ENCODE measurements around the gene GDA. TPM values are rescaled to one million over a fixed set of nuclear protein-coding genes. Genes with fewer than 3 reads are reported as not detected.

The GDA gene
- total RNA-seq, 1 donor from 2014 or later, result 0.22 TPM

DNA sequence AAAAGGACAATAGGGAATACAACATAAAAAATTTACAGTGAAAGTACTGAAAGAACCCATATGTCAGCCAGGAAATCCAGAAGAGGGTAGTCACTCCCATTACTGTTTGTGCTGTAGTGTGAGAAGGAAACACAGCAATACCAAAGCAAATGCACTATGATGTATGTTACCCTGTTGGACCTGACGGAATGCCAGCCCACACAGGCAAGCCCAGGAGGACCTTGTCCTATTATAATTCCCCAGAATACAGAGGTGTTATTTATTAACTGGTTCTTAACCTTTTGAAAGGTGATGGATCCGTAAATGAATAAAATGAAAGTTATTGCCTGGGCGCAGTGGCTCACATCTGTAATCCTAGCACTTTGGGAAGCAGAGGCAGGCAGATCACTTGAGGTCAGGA lies 79.0 kb downstream of the GDA start:
- TF ChIP-seq, protein P1, sequence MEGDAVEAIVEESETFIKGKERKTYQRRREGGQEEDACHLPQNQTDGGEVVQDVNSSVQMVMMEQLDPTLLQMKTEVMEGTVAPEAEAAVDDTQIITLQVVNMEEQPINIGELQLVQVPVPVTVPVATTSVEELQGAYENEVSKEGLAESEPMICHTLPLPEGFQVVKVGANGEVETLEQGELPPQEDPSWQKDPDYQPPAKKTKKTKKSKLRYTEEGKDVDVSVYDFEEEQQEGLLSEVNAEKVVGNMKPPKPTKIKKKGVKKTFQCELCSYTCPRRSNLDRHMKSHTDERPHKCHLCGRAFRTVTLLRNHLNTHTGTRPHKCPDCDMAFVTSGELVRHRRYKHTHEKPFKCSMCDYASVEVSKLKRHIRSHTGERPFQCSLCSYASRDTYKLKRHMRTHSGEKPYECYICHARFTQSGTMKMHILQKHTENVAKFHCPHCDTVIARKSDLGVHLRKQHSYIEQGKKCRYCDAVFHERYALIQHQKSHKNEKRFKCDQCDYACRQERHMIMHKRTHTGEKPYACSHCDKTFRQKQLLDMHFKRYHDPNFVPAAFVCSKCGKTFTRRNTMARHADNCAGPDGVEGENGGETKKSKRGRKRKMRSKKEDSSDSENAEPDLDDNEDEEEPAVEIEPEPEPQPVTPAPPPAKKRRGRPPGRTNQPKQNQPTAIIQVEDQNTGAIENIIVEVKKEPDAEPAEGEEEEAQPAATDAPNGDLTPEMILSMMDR (IDR thresholded peaks at IDR 0.05), result no peak
- Mint-ChIP-seq H3K36me3 (ENCODE audit: low read depth) (no peaks in the 10 kb centered on the region), H3K4me3 (ENCODE audit: unreplicated experiment) (no peak overlapping the region), H3K27ac (ENCODE audit: unreplicated experiment) (no peak overlapping the region), H3K27me3 (ENCODE audit: low read depth) (peaks cover 6% of the 10 kb centered on the region), H3K9me3 (ENCODE audit: low read depth) (no peaks in the 10 kb centered on the region), H3K4me1 (ENCODE audit: low read depth) (no peaks in the 10 kb centered on the region)
- no peak for DNase-seq (ENCODE audit: low spot score)

DNA sequence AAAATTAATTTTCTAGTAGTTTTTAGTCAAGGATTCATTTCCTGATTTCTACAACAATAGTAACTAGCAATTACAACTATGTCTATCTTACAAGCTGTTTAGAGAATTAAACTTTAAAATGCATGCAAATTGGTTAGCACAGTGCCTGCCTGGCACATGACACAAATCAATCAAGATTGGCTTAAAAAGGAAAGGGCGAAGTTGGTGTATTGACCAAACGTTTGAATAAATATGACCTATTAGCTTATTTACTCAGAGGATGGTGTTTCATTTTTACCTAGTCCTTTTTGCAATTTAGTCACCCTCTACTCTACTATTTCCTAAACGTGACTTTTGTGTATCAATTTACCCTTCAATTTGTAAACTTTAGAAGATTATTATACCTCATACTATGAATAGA lies 83.5 kb downstream of the GDA start:
- Mint-ChIP-seq H3K4me3 (ENCODE audit: unreplicated experiment) (no peak overlapping the region), H3K4me1 (ENCODE audit: low read depth) (peaks cover 8% of the 10 kb centered on the region), H3K36me3 (ENCODE audit: low read depth) (no peaks in the 10 kb centered on the region), H3K27me3 (ENCODE audit: low read depth) (peaks cover 4% of the 10 kb centered on the region), H3K27ac (ENCODE audit: unreplicated experiment) (no peak overlapping the region), H3K9me3 (ENCODE audit: low read depth) (no peaks in the 10 kb centered on the region)
- TF ChIP-seq, protein P1 (IDR thresholded peaks at IDR 0.05), result no peak
- DNase-seq (ENCODE audit: low spot score), result no peak

DNA sequence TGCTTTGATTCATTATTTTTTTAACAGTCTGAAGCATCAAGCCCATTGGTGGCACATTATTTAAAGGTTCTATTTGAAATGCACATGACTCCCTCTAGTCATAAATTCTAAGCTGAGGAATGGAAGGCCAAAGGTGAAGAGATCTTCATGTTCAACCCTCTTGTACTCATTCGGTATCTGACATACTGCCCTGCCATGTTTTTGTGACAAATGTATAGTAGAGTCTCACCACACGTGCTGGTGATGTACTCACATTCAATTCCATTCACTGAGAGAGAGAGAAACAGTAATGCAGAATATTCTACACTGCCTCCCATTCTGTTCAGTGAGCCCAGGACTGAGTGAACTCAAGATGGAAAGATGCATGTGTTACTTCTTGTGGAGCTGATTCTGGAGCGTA lies 98.3 kb downstream of the GDA start:
- Mint-ChIP-seq H3K36me3 (ENCODE audit: low read depth) (no peaks in the 10 kb centered on the region), H3K27ac (ENCODE audit: unreplicated experiment) (no peak overlapping the region), H3K9me3 (ENCODE audit: low read depth) (no peaks in the 10 kb centered on the region), H3K4me1 (ENCODE audit: low read depth) (peaks cover 8% of the 10 kb centered on the region), H3K4me3 (ENCODE audit: unreplicated experiment) (no peak overlapping the region), H3K27me3 (ENCODE audit: low read depth) (peaks cover 4% of the 10 kb centered on the region)
- no peak for DNase-seq (ENCODE audit: low spot score)
- TF ChIP-seq, protein P1 (IDR thresholded peaks at IDR 0.05), result no peak

DNA sequence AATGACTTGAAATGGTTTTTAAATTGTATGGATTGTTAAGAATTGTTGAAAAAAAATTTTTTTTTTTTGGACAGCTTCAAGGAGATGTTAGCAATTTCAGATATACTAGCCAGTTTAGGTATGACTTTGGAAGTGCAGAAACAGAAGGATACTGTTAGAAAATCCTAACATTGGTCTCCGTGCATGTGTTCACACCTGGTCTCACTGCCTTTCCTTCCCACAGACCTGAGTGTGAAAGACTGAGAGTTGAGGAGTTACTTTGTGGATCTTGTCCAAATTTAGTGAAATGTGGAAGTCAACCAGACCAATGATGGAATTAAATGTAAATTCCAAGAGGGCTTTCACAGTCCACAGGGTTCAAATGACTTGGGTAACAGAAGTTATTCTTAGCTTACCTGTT lies 102.3 kb downstream of the GDA start:
- Mint-ChIP-seq H3K4me3 (ENCODE audit: unreplicated experiment) (no peak overlapping the region), H3K4me1 (ENCODE audit: low read depth) (no peaks in the 10 kb centered on the region), H3K9me3 (ENCODE audit: low read depth) (no peaks in the 10 kb centered on the region), H3K27ac (ENCODE audit: unreplicated experiment) (no peak overlapping the region), H3K27me3 (ENCODE audit: low read depth) (peaks cover 8% of the 10 kb centered on the region), H3K36me3 (ENCODE audit: low read depth) (no peaks in the 10 kb centered on the region)
- TF ChIP-seq, protein P1 (IDR thresholded peaks at IDR 0.05), result no peak
- DNase-seq (ENCODE audit: low spot score), result no peak

DNA sequence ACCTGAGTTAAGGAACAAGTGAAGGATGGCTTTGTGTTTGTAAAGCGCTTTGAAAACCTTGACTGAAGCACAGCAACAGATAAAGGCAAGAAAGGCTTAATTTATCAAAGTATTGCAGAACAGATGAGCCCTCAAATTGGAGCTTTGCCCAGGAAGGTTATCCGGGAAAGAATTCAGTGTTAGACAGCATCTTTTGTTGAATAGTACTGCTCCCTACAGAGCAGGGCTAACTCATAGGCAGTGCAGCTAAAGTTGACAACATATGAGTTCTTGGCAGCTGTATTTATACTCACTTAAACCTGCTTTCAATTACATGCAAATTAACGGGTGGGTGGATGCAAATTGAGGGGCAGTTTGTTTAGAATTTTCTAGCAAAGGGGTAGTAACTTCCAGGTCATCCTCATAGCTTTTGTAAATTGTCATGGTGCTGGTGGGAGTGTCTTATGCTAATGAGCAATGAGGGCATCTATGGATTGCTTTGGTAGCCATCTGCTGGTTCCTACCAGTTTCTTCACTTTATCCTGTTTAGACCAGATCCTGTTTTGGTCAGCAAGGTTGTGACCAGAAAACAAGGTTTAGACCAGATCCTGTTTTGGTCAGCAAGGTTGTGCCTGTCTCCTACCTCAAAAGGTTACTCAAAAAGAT lies 105.8 kb downstream of the GDA start:
- DNase-seq (ENCODE audit: low spot score), result no peak
- Mint-ChIP-seq H3K27me3 (ENCODE audit: low read depth) (peaks cover 9% of the 10 kb centered on the region), H3K27ac (ENCODE audit: unreplicated experiment) (no peak overlapping the region)

More for the DNA sequence above, 105.8 kb downstream of the GDA start:
- H3K36me3 Mint-ChIP-seq (ENCODE audit: low read depth), result no peaks in the 10 kb centered on the region
- TF ChIP-seq, protein P1 (IDR thresholded peaks at IDR 0.05), result no peak
- H3K4me1 Mint-ChIP-seq (ENCODE audit: low read depth), result no peaks in the 10 kb centered on the region
- H3K9me3 Mint-ChIP-seq (ENCODE audit: low read depth), result no peaks in the 10 kb centered on the region
- H3K4me3 Mint-ChIP-seq (ENCODE audit: unreplicated experiment), result no peak overlapping the region
